ENCODE data around the gene CARD11. TPM values are rescaled to one million over a fixed set of nuclear protein-coding genes. Genes with fewer than 3 reads are reported as not detected.

CARD11 gene
- total RNA-seq, 1 donor from 2014 or later, result 5.8 TPM

GRCh38 chr7:3000566-3000965 is 43.1 kb downstream of the CARD11 start:
- intact Hi-C loops (cut with DNase I), result no loop called here
- ATAC-seq, result no peak
- no peaks in the 10 kb centered on the region for H3K36me3 ChIP-seq
- TF ChIP-seq CTCF (IDR thresholded peaks at IDR 0.05), result no peak
- no peaks in the 10 kb centered on the region for H3K27me3 ChIP-seq
- peak; percentile 34 for DNase-seq
- no peak overlapping the region for H3K4me3 ChIP-seq
- H3K4me1 ChIP-seq, result no peaks in the 10 kb centered on the region
- H3K9me3 ChIP-seq, result no peaks in the 10 kb centered on the region
- no peak overlapping the region for H3K27ac ChIP-seq

- H3K4me1 ChIP-seq, result no peaks in the 10 kb centered on the region
- no peaks in the 10 kb centered on the region for H3K27me3 ChIP-seq
- no peak for TF ChIP-seq CTCF (IDR thresholded peaks at IDR 0.05)
- H3K9me3 ChIP-seq, result no peaks in the 10 kb centered on the region
- H3K27ac ChIP-seq, result no peak overlapping the region
- ATAC-seq, result no peak
- no peak overlapping the region for H3K4me3 ChIP-seq
- DNase-seq, result peak; percentile 30
- no peaks in the 10 kb centered on the region for H3K36me3 ChIP-seq
- intact Hi-C loops (cut with DNase I), result no loop called here
These were observed 44.6 kb downstream of the CARD11 start for GRCh38 chr7:2999078-2999500.

- no peak for TF ChIP-seq CTCF (IDR thresholded peaks at IDR 0.05)
- intact Hi-C loops (cut with DNase I), result no loop called here
- Histone ChIP-seq H3K27ac (no peak overlapping the region), H3K27me3 (no peaks in the 10 kb centered on the region), H3K4me1 (no peaks in the 10 kb centered on the region), H3K4me3 (no peak overlapping the region), H3K36me3 (no peaks in the 10 kb centered on the region), H3K9me3 (no peaks in the 10 kb centered on the region)
- ATAC-seq, result no peak
- DNase-seq, result no peak
These were observed 46.7 kb downstream of the CARD11 start for GRCh38 chr7:2997014-2997413.

- Histone ChIP-seq H3K27ac (no peak overlapping the region), H3K36me3 (no peaks in the 10 kb centered on the region), H3K4me1 (no peaks in the 10 kb centered on the region), H3K27me3 (no peaks in the 10 kb centered on the region), H3K4me3 (no peak overlapping the region), H3K9me3 (no peaks in the 10 kb centered on the region)
- peak; percentile 5 for DNase-seq
- no peak for TF ChIP-seq CTCF (IDR thresholded peaks at IDR 0.05)
- peak; percentile 20 for ATAC-seq
- intact Hi-C loops (cut with DNase I), result no loop called here
These were observed 47.5 kb downstream of the CARD11 start for GRCh38 chr7:2996141-2996540.

GRCh38 chr7:2993868-2994267 is 49.8 kb downstream of the CARD11 start:
- DNase-seq, result no peak

More at GRCh38 chr7:2993868-2994267, 49.8 kb downstream of the CARD11 start:
- Histone ChIP-seq H3K27ac (no peak overlapping the region), H3K4me3 (no peak overlapping the region), H3K9me3 (no peaks in the 10 kb centered on the region), H3K4me1 (no peaks in the 10 kb centered on the region), H3K36me3 (no peaks in the 10 kb centered on the region), H3K27me3 (no peaks in the 10 kb centered on the region)
- TF ChIP-seq CTCF (IDR thresholded peaks at IDR 0.05), result no peak
- no peak for ATAC-seq
- intact Hi-C loops (cut with DNase I), result no loop called here

Measured in upper lobe of right lung (tissue), 1 donor.